Bronchial epithelial cell (primary cell): ENCODE data around the gene KAZN. TPM values are rescaled to one million over a fixed set of nuclear protein-coding genes. Genes with fewer than 3 reads are reported as not detected.

Experiments
- DNase-seq: peaks from one replicate; pipeline ENCODE4 v3.0.0-alpha.2; 2010; ENCODE audit warnings: low read depth
- FAIRE-seq: peaks from 2 replicates; lab custom pipeline; 2011; peaks lifted over from hg19 to GRCh38; lab: Jason Lieb, UNC
- H3K27me3 ChIP-seq: 2 replicates; pipeline ENCODE4 v1.5.1; 2011; ENCODE audit warnings: low read length; ENCODE audit not compliant: control insufficient read depth, insufficient read depth
- H3K36me3 ChIP-seq: 2 replicates; pipeline ENCODE4 v1.5.1; 2011; ENCODE audit warnings: low read length; ENCODE audit not compliant: control insufficient read depth, insufficient read depth
- H3K4me3 ChIP-seq: 2 replicates; pipeline ENCODE4 v1.5.1; 2011; ENCODE audit warnings: mild to moderate bottlenecking, low read depth, low read length, control low read depth
- CTCF ChIP-seq: IDR thresholded peaks from 2 replicates; pipeline ENCODE4 v1.5.1; 2011; ENCODE audit warnings: mild to moderate bottlenecking, moderate library complexity, low read length, control low read depth, inconsistent platforms; ENCODE audit not compliant: insufficient read depth, severe bottlenecking
- total RNA-seq: library from RNA; depleted of rRNA; stranded (reverse); fragments of >200 nt; gene quantifications from 2 replicates; pipeline ENCODE4 v1.2.1, GENCODE V29; 2014

Gene KAZN
- total RNA-seq, 1 donor from 2014 or later, result 4.7 TPM

DNA sequence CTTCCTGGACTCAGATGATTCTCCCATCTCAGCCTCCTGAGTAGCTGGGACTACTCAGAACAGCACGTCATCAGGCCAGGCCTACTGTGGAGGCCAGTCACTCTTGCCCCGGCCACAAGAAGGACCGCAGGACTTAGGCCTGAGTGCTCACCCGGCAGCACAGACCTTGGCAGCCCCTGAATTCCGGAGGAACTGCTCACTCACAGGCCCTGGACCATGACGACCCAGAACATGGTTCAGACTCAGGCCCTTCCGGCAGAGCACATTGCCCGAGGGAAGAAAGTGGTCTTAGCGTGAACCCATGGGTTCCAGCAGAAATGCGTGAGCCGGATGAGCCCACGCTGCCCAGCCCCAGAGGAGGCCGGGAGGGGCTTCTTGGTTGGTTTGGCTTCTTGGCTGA, 377.8 kb downstream of the KAZN start:
- H3K36me3 ChIP-seq, result no peaks in the 10 kb centered on the region
- FAIRE-seq (no peak), DNase-seq (no peak)
- TF ChIP-seq CTCF, result no peak
- no peak overlapping the region for H3K4me3 ChIP-seq
- no peaks in the 10 kb centered on the region for H3K27me3 ChIP-seq

DNA sequence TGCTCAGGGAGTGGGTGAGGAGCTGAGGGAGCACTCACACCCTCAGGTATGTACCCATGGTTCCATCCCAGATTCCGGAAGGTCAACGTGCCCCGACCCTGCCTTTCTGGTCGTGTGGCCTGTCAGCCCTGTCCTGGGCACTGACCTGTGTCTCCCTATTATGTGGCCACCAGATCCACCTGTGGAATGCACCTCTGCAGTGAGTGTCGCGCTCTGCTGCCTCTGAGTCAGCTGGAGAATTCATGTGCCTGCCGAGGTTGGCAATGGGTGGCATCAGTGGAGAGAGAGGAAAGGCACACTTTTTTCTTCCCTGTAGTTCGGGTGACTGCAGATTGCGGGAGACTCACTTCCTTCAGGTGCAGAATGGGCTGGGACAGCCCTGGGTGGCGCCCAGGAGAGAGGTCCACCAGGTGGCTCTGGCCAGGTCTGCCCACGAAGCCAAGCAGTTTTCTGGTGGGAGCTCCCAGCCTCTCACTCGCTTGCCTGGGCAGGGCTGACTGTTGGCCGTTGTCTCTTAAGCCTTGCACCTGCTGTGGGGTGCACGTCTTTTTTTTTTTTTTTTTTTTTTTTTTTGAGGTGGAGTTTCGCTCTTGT, 378.9 kb downstream of the KAZN start:
- TF ChIP-seq CTCF, result no peak
- Histone ChIP-seq H3K36me3 (no peaks in the 10 kb centered on the region), H3K27me3 (no peaks in the 10 kb centered on the region), H3K4me3 (no peak overlapping the region)
- no peak for DNase-seq
- no peak for FAIRE-seq

DNA sequence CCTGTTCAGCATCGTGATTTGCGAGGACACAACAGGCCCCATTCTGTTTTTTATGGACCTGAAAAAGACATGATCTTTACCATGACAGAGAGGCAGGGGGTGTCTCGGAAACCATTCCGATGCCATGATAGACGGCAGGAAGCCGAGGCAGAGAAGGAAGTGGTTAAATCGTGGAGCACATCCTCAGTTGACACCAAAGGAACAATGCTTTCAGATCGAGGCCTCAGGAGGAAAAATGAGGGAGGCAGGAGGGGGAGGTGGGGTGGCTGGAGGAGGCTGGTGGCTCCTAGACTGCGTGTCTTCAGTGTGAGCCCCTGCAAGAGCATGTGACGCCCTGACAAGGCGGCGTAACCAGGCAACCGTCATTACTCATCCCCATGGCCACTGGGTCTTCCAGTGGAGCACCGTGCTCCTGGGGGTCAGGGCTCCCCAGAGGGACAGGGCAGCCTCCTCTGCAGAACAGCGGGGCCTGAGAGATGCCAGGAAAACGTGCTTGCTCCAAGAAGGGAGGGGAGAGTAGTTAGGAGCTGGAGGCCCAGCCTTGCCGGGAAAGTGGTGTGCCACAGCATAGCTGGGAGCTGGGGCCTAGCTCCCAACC, 382.2 kb downstream of the KAZN start:
- FAIRE-seq (no peak), DNase-seq (no peak)
- no peaks in the 10 kb centered on the region for H3K36me3 ChIP-seq
- H3K27me3 ChIP-seq, result no peaks in the 10 kb centered on the region
- TF ChIP-seq CTCF, result no peak
- H3K4me3 ChIP-seq, result no peak overlapping the region

DNA sequence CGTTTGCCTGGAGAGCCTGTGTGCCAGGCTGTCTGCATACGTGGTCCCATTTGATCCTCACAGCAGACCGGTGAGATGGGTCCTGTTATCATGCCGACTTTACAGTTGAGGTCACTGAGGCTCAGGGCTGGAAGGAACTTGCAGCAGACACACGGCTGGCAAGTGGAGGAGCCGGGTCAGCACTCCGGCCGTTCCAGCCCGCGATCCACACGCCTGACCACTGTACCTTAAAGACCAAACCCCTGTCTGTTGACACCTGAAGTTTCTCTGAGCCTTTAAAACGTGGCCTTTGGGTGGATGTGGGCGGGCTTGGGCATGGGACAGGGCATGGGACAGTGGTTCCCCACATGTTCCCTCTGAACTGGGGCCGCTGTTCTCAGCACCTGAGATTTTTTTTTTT, 383.5 kb downstream of the KAZN start:
- no peak for TF ChIP-seq CTCF
- no peak for FAIRE-seq
- DNase-seq, result no peak
- H3K4me3 ChIP-seq, result no peak overlapping the region
- no peaks in the 10 kb centered on the region for H3K36me3 ChIP-seq
- no peaks in the 10 kb centered on the region for H3K27me3 ChIP-seq

DNA sequence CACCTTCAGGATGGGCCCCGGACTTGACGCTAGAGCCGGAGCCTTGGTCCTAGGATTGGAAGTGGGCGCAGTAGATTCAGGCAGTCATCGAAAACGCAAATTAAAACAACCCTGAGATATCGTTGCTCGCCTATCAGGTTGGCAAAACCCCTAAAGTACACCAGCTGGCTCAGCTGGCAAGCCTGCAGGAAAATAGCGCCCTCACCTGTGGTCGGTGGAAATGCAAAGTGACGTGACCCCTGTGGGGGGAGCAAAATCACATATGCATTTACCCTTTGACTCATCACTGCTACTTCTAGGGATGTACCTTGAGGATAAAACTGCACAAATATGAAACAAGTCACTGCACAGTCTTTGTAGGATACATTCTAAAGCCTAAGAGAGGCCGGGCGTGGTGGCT, 384.8 kb downstream of the KAZN start:
- no peaks in the 10 kb centered on the region for H3K27me3 ChIP-seq
- FAIRE-seq, result no peak
- TF ChIP-seq CTCF, result no peak
- no peaks in the 10 kb centered on the region for H3K36me3 ChIP-seq
- H3K4me3 ChIP-seq, result no peak overlapping the region
- no peak for DNase-seq

DNA sequence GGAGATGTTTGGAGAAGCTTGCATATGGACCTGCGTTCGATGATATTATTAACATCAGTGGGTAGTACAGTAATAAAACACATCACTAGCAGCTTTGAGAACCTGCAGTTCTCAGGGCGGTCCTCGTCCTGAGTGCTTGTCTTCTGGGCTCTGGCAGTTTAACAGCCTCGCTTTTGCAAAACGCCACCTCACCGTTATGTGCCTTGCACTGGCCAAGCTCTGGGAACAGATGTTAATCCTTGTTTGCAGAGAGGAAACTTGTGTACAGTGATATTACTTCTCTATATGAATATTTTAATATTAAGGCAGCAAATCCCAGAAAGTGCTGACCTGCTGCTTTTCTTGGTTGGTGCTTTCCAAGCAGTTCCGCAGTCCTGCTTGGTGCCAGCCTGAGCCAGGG, 387.7 kb downstream of the KAZN start:
- DNase-seq (no peak), FAIRE-seq (no peak)
- H3K36me3 ChIP-seq, result no peaks in the 10 kb centered on the region
- H3K4me3 ChIP-seq, result no peak overlapping the region
- no peaks in the 10 kb centered on the region for H3K27me3 ChIP-seq
- no peak for TF ChIP-seq CTCF
